Measurements from ENCODE around the gene TFB1M.

Gene TFB1M

GRCh38 chr6:155261111-155261900 is 53.0 kb downstream of the TFB1M start:
- DNase-seq = no peak

- no peak for DNase-seq
These were observed 53.6 kb downstream of the TFB1M start for GRCh38 chr6:155260686-155261085.

GRCh38 chr6:155259897-155260296 is 54.4 kb downstream of the TFB1M start:
- no peak for DNase-seq

GRCh38 chr6:155259204-155259603 is 55.1 kb downstream of the TFB1M start:
- no peak for DNase-seq

GRCh38 chr6:155257796-155258195 is 56.5 kb downstream of the TFB1M start:
- DNase-seq = no peak

GRCh38 chr6:155256122-155256795 is 58.0 kb downstream of the TFB1M start:
- DNase-seq = no peak

- no peak for DNase-seq
These were observed 60.1 kb downstream of the TFB1M start for GRCh38 chr6:155254139-155254538.

GRCh38 chr6:155253337-155253736 is 60.9 kb downstream of the TFB1M start:
- no peak for DNase-seq

GRCh38 chr6:155252581-155252980 is 61.7 kb downstream of the TFB1M start:
- no peak for DNase-seq

- DNase-seq = no peak
These were observed 63.4 kb downstream of the TFB1M start for GRCh38 chr6:155250701-155251381.

- peak; percentile 13 for DNase-seq
These were observed 66.0 kb downstream of the TFB1M start for GRCh38 chr6:155248008-155249001.

GRCh38 chr6:155247618-155248007 is 66.7 kb downstream of the TFB1M start:
- DNase-seq = no peak

GRCh38 chr6:155246825-155247224 is 67.5 kb downstream of the TFB1M start:
- DNase-seq = no peak

- DNase-seq = no peak
These were observed 68.5 kb downstream of the TFB1M start for GRCh38 chr6:155245831-155246230.

- no peak for DNase-seq
These were observed 69.1 kb downstream of the TFB1M start for GRCh38 chr6:155245193-155245592.

GRCh38 chr6:155244434-155244833 is 69.8 kb downstream of the TFB1M start:
- DNase-seq = no peak

- no peak for DNase-seq
These were observed 72.3 kb downstream of the TFB1M start for GRCh38 chr6:155241966-155242365.

GRCh38 chr6:155240905-155241600 is 73.2 kb downstream of the TFB1M start:
- no peak for DNase-seq

- no peak for DNase-seq
These were observed 76.7 kb downstream of the TFB1M start for GRCh38 chr6:155237613-155238012.

GRCh38 chr6:155235087-155235486 is 79.2 kb downstream of the TFB1M start:
- no peak for DNase-seq

GRCh38 chr6:155234687-155235086 is 79.6 kb downstream of the TFB1M start:
- DNase-seq = no peak

- no peak for DNase-seq
These were observed 80.1 kb downstream of the TFB1M start for GRCh38 chr6:155234167-155234566.

Data from stimulated activated CD4-positive, alpha-beta T cell treated with anti-CD3 and anti-CD28 coated beads, Interleukin-12 subunit alpha, Interleukin-12 subunit beta, amount 100 ng/mL, for 4 hours (primary cell).